GM12873 (cell line): Measurements from ENCODE around the gene ASB13.

Experiments
- TF ChIP-seq, protein P1 (sequence below): IDR thresholded peaks from 2 replicates; pipeline ENCODE4 v1.5.1; 2012; ENCODE audit warnings: low read depth, mild to moderate bottlenecking, moderate library complexity, low read length, control low read depth; ENCODE audit not compliant: insufficient read depth; ENCODE audit errors: missing control alignments

The ASB13 gene

DNA sequence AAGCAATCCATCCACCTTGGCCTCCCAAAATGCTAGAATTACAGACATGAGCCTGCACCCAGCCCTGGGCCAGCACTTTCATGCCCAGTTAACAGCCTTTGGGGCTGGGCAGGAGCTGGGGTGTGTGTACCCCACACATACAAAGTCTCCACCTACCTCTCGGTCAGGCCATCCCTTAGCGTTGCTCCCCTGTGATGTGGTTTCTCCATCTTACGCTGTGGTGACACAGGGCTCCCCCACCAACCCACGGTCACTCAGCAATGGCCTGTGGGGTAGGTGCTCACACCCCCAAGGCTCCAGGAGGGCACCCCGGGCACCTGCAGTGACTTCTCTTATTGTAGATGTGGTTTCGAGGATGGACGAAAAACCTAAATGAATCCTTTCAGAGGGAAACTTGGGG lies 58.8 kb downstream of the ASB13 start:
- TF ChIP-seq, protein P1, sequence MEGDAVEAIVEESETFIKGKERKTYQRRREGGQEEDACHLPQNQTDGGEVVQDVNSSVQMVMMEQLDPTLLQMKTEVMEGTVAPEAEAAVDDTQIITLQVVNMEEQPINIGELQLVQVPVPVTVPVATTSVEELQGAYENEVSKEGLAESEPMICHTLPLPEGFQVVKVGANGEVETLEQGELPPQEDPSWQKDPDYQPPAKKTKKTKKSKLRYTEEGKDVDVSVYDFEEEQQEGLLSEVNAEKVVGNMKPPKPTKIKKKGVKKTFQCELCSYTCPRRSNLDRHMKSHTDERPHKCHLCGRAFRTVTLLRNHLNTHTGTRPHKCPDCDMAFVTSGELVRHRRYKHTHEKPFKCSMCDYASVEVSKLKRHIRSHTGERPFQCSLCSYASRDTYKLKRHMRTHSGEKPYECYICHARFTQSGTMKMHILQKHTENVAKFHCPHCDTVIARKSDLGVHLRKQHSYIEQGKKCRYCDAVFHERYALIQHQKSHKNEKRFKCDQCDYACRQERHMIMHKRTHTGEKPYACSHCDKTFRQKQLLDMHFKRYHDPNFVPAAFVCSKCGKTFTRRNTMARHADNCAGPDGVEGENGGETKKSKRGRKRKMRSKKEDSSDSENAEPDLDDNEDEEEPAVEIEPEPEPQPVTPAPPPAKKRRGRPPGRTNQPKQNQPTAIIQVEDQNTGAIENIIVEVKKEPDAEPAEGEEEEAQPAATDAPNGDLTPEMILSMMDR: no peak

DNA sequence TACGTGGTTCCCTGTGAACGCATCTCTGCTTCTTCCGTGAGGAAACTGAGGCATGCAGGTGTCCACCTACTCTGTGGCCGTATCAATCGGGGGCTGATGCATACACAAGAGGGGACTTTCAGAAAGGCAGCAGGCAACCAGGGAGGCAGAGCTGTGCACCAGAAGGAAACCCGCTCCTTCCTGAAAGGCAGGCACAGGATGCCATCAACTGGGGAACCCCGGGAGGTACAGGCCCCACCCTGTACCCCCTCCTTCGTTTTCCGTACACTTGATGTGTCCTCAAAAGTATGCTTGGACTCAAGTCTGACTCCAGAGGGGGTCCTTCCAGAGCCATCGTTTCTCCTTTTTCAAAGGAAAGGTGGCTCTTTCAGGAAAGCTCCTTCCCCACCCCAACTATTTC lies 59.5 kb downstream of the ASB13 start:
- TF ChIP-seq, protein P1: peak; percentile 35

DNA sequence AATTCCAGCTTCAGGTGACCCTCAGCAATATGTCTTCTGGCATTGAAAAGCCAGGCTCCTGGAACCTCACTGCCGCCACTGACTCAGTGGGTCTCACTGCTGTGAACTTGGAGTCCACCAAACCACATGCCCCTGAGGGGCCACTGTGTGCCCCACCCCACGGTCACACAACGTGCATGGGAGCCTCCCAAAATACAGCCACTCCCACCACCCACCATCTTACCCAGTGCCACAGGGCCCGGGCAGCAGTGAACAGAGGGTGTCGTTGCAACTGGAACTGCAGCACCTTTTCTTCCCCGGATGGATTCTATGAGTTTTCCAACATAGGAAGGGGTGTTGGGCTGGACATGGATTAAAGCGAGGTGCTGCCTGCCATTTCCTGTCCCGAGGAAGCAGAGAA lies 60.1 kb downstream of the ASB13 start:
- TF ChIP-seq, protein P1: no peak

DNA sequence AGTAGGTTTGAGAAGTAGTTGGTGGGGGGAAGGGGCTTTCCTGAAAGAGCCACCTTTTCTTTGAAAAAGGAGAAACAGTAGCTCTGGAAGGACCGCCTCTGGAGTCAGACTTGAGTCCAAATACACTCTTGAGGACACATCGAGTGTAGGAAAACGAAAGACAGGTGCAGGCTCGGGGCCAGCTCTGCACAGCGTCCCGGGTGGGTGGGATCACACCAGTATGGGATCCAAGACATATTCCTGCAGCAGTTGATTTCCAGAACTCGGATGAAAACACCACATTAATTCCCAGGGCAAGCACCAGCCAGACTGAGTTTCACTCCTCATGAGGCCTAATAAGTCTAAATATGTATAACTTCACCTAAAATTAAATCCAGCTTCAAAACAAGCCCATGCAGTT lies 61.4 kb downstream of the ASB13 start:
- TF ChIP-seq, protein P1: no peak

DNA sequence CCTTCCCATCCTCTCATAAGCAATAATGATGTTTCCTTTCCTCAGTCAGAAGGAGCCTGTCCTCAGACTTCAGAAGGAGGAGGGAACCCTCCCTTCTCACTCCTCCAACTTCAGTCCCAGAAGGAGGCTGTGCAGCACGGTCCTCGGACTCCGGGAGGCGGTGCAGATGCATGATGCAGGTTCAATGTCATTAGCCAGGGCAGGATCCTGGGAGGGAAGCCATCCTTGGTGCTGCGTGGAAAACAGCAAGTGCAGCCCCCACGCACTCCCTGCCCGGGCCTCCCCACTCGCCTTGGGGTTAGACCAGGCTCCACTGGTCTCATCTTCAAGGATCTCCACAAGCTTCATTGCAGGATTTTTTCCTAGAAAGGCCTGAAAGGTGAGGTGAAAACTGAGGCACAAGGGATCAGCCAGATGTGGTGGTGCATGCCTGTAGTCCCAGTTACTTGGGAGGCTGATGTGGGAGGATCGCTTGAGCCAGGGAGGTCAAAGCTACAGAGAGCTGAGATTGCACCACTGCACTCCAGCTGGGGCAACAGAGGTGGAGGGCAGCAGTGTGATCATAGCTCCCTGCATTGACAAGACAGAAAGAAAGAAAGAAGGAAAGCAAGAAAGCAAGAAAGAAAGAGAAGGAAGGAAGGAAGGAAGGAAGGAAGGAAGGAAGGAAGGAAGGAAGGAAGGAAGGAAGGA lies 62.0 kb downstream of the ASB13 start:
- TF ChIP-seq, protein P1: no peak

DNA sequence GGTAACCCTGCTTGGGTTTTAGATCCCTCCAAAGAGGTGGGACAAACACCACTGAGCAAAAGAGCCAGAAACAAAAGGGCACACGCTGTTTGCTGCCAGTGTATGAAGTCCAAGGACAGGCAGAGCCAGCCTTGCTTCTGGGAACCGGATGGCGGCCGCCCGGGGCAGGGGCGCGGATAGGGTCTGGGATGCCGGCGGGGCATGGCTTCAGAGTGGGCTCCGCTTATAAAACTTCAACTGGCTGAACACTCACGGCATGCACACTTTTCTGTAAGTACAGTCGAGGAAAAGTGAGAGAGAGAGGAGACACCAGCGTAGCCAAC lies 62.6 kb downstream of the ASB13 start:
- TF ChIP-seq, protein P1: no peak

DNA sequence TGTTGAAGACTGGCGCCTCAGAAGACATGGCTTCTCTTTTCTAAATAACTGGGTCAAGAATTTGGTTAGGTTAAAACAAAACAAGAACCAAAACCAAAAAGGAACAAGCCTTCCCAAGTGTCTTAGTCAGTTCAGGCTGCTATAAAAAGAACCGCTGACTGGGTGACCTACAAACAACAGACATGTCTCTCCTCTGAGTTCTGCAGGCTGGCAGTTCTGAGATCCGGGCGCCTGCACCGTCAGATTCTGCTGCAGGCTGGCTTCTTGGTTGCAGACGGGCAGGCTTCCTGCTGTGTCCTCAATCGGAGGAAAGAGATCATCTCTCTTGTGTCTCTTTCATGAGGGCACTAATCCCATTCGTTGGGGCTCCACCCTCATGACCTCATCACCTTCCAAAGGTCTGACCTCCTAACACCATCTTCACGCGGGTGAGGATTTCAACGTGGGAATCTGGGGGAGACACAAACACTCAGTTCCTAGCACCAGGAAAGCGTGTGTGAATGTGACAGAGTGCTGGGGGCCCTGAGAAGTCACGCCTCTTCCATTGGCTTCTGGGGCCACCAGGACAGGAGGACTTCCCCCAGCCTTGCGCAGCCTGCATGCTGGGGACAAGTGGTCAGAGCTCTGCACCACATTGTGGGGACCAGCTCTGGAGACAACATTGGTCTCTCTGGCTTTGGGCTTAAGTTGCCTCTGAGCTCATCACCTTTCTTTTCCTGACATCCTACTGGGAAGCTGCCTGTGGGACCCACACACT lies 63.1 kb downstream of the ASB13 start:
- TF ChIP-seq, protein P1: no peak
